HG03354 (cell line): ENCODE data around the gene ADORA3.
A peak's percentile ranks its signal among the peaks of the same experiment; 100 is the strongest.

ENCODE experiments used
- ATAC-seq: cut with Tn5 transposase; IDR thresholded peaks from one replicate; pipeline ENCODE4 v1.9.1; 2021; ENCODE audit warnings: mild to moderate bottlenecking; ENCODE audit not compliant: unreplicated experiment, poor library complexity, severe bottlenecking

The ADORA3 gene

GRCh38 chr1:111480674-111481073, 22.8 kb downstream of the ADORA3 start:
- ATAC-seq = no peak

GRCh38 chr1:111476761-111477309, 26.6 kb downstream of the ADORA3 start:
- ATAC-seq = peak; percentile 77

GRCh38 chr1:111476214-111476613, 27.2 kb downstream of the ADORA3 start:
- no peak for ATAC-seq

- no peak for ATAC-seq
Observed at GRCh38 chr1:111475701-111476100, 27.7 kb downstream of the ADORA3 start.

GRCh38 chr1:111474521-111474920, 28.9 kb downstream of the ADORA3 start:
- ATAC-seq = no peak

GRCh38 chr1:111474106-111474505, 29.3 kb downstream of the ADORA3 start:
- no peak for ATAC-seq

- ATAC-seq = no peak
Observed at GRCh38 chr1:111471538-111471937, 31.9 kb downstream of the ADORA3 start.

- ATAC-seq = no peak
Observed at GRCh38 chr1:111471012-111471411, 32.4 kb downstream of the ADORA3 start.

- no peak for ATAC-seq
Observed at GRCh38 chr1:111470596-111470995, 32.8 kb downstream of the ADORA3 start.

- ATAC-seq = no peak
Observed at GRCh38 chr1:111469539-111469938, 33.9 kb downstream of the ADORA3 start.

GRCh38 chr1:111468717-111469100, 34.7 kb downstream of the ADORA3 start:
- no peak for ATAC-seq

- ATAC-seq = no peak
Observed at GRCh38 chr1:111467865-111468716, 35.3 kb downstream of the ADORA3 start.

- no peak for ATAC-seq
Observed at GRCh38 chr1:111466480-111466879, 37.0 kb downstream of the ADORA3 start.

GRCh38 chr1:111465754-111466153, 37.7 kb downstream of the ADORA3 start:
- ATAC-seq = no peak

GRCh38 chr1:111463029-111463683, 40.3 kb downstream of the ADORA3 start:
- ATAC-seq = no peak

- ATAC-seq = no peak
Observed at GRCh38 chr1:111462370-111463028, 40.9 kb downstream of the ADORA3 start.

- no peak for ATAC-seq
Observed at GRCh38 chr1:111461765-111462164, 41.7 kb downstream of the ADORA3 start.

- no peak for ATAC-seq
Observed at GRCh38 chr1:111455642-111456031, 47.8 kb downstream of the ADORA3 start.

GRCh38 chr1:111454859-111455641, 48.4 kb downstream of the ADORA3 start:
- no peak for ATAC-seq

- ATAC-seq = no peak
Observed at GRCh38 chr1:111453706-111454105, 49.7 kb downstream of the ADORA3 start.
